Activated CD8-positive, alpha-beta memory T cell treated with anti-CD3 and anti-CD28 coated beads, Interleukin-2, amount 10 ng/mL, durations not matched to agents 7 days and 5 days (primary cell): ENCODE data around the gene MYO19. TPM values are rescaled to one million over a fixed set of nuclear protein-coding genes. Genes with fewer than 3 reads are reported as not detected.
"Not testable (repeated sequence)": the region's sequence is repeated elsewhere in the genome, so short reads cannot be mapped to it uniquely, and the experiment has no call there.

Experiments
- ATAC-seq: fragments of 150-1000 bp; cut with Tn5 transposase; one replicate; pipeline ENCODE4 v1.10.0; 2021; ENCODE audit warnings: moderate library complexity
- CTCF ChIA-PET: fragments of 350-600 bp; sonication (Branson Sonifier 250); formaldehyde crosslinking; loops from one replicate; lab custom pipeline; 2021; ENCODE audit warnings: antibody characterized with exemption; lab: Charles Lee
- DNase-seq: peaks from one replicate; pipeline ENCODE4 v3.0.0-alpha.2; 2020
- H3K27ac Mint-ChIP-seq: one replicate; pipeline ENCODE4 v1.8.0; 2021; ENCODE audit warnings: mild to moderate bottlenecking, mixed read lengths
- H3K27me3 Mint-ChIP-seq: one replicate; pipeline ENCODE4 v1.8.0; 2021; ENCODE audit warnings: mixed read lengths
- H3K36me3 Mint-ChIP-seq: one replicate; pipeline ENCODE4 v1.8.0; 2021; ENCODE audit warnings: mild to moderate bottlenecking, mixed read lengths
- H3K4me1 Mint-ChIP-seq: one replicate; pipeline ENCODE4 v1.8.0; 2021; ENCODE audit warnings: mixed read lengths
- H3K4me3 Mint-ChIP-seq: one replicate; pipeline ENCODE4 v1.8.0; 2021; ENCODE audit warnings: mild to moderate bottlenecking, moderate library complexity, mixed read lengths
- H3K9me3 Mint-ChIP-seq: one replicate; pipeline ENCODE4 v1.8.0; 2022; ENCODE audit warnings: low read depth, mixed read lengths
- total RNA-seq, 2 experiments: library from RNA; stranded (reverse); gene quantifications; one replicate each; pipeline ENCODE4 v1.2.3, GENCODE V29; 2021

Gene MYO19
- total RNA-seq, 2 experiments from 2014 or later: 140 to 161 TPM

DNA sequence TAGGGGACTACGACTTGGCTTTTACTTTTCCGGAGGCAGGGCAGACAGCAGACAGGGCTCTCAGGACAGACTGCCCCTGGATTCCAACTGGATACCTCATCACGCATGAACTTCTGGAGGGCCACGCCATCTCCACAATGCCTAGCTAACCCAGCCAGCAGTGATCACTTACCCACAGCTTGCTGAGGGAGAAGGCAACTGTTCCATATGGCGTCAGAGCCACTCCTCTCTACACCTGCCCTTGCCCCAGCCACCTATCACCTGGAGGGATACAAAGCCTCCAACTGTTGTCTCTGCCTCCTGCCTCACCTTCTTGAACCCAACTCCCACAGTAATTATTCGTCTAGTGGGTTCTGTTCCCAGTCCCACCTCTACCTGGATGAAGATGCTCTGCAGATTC is 8.8 kb downstream of the MYO19 start:
- Mint-ChIP-seq H3K9me3 (no peaks in the 10 kb centered on the region), H3K36me3 (peaks cover 51% of the 10 kb centered on the region), H3K27me3 (no peaks in the 10 kb centered on the region), H3K4me1 (peaks cover 21% of the 10 kb centered on the region), H3K4me3 (no peak overlapping the region), H3K27ac (no peak overlapping the region)
- CTCF ChIA-PET: no interaction called here
- peak; percentile 31 for DNase-seq
- ATAC-seq: no peak

DNA sequence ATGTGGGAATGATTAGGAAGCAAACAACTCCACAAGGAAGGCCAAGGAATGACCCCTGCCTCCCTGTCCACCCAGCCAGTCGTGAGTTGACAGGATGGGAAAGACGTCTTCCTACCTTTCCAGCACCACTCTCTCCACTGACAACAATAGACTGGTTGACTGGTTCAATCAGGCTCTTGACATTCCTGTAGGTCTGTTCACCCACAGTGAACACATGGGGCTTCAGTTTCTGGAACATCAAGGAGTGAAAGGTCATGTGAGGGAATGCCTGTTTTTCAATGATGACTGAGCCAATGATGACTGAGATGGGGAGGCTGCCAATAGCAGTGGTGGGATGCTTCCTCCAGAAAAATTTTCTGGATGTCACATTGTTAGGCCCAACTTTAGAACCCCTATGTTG is 9.6 kb downstream of the MYO19 start:
- CTCF ChIA-PET: no interaction called here
- ATAC-seq (no peak), DNase-seq (peak; percentile 31)
- Mint-ChIP-seq H3K4me1 (peaks cover 21% of the 10 kb centered on the region), H3K27ac (no peak overlapping the region), H3K9me3 (no peaks in the 10 kb centered on the region), H3K27me3 (no peaks in the 10 kb centered on the region), H3K36me3 (peaks cover 57% of the 10 kb centered on the region), H3K4me3 (no peak overlapping the region)

DNA sequence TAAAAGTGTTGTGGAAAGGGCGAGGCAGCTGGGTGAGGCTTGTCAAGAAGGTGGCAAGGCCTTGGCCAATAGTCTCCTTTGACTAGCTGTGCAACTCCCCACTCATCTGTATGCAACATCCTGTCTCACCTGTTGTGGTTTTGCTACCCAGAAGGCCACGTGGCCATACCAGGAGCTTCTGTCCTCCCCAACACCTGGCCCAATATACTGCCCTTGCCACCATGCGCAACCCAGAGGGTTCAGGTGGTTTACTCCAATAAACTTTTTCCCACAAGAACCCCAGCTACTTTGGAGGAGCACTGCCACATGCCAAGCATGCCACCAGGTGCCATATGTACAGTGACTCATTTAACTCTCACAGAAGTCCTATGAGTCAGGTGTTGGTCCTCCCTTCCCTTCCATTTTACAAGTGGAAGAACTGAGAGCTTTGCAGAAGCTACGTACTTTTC is 10.2 kb downstream of the MYO19 start:
- Mint-ChIP-seq H3K4me1 (peaks cover 21% of the 10 kb centered on the region), H3K9me3 (no peaks in the 10 kb centered on the region), H3K27me3 (no peaks in the 10 kb centered on the region), H3K4me3 (no peak overlapping the region), H3K27ac (peak overlapping the region; percentile 62), H3K36me3 (peaks cover 54% of the 10 kb centered on the region)
- CTCF ChIA-PET: interaction anchor here (1.9 kb wide), 1 partner anchor 10 kb away, joined by 9 read pairs; the partner anchor contains the start of genes MYO19 and PIGW
- DNase-seq: no peak
- no peak for ATAC-seq

DNA sequence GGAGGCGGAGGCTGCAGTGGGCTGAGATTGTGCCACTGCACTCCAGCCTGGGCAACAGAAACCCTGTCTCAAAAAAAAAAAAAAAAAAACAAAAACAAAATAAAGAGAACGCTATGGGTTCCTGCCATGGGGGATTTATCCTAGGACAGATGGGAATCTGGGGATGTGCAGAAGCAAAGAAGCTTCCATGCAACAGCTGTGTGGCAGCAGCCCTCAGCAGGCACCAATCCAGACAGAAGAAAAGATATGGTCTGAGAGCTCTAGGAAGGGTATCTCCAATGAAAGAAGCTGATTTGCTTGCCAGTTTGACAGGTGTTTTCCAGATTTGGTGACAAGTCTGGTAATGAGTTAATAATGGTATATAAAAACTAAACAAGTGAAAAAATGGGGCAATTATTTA is 11.6 kb downstream of the MYO19 start:
- DNase-seq: no peak
- Mint-ChIP-seq H3K27ac (no peak overlapping the region), H3K27me3 (no peaks in the 10 kb centered on the region), H3K36me3 (peaks cover 58% of the 10 kb centered on the region), H3K4me3 (no peak overlapping the region), H3K4me1 (peaks cover 19% of the 10 kb centered on the region), H3K9me3 (no peaks in the 10 kb centered on the region)
- no peak for ATAC-seq
- CTCF ChIA-PET: interaction anchor here (0.6 to 1.9 kb wide), 3 partner anchors 9 to 374 kb away, joined by 3 to 9 read pairs (median 3); partner anchors contain the start of genes MYO19 and PIGW

DNA sequence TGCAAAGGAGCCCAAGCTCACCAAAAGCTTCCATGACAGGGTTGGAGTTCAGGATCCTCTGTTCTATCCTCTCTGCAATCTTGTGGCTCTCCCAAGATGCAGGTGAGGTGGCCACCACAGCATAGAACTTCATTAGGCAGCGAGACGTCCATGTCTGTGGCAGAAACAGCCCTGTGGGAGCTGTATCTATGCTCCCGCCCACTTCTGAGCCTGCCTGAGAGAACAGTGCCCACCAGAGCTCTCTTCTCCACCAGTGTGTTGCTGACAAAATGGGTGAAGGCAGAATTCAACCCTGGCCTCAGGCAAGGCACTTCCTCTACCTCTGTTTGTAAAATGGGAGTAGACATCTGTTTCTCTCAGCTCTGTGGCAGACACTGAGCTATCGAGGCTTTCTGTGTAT is 18.8 kb downstream of the MYO19 start:
- Mint-ChIP-seq H3K36me3 (peaks cover 26% of the 10 kb centered on the region), H3K27ac (no peak overlapping the region), H3K9me3 (no peaks in the 10 kb centered on the region), H3K4me1 (peaks cover 1% of the 10 kb centered on the region), H3K4me3 (no peak overlapping the region), H3K27me3 (no peaks in the 10 kb centered on the region)
- CTCF ChIA-PET: interaction anchor here (1.0 to 1.3 kb wide), 2 partner anchors 32 to 367 kb away, joined by 3 to 4 read pairs; no protein-coding TSS in a partner anchor
- ATAC-seq (no peak), DNase-seq (no peak)

DNA sequence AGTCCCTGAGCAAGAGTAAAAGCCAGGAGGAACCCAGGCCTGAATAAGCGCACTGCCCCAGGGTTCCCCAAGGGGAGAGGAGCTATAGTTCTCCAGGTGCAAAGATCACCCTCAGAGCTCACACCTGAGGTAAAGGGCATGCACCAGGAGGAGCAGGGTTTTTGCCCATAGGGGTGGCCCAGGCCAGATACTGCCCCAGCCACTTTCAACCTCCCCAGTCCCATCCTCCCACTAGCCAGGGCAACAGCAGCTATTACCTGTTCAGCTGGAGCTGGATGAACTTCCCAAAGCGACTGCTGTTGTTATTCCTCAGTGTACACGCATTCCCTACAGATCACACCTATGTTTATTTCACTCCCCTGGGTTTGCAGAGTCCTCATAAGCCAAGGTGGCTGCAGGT is 19.8 kb downstream of the MYO19 start:
- ATAC-seq: no peak
- Mint-ChIP-seq H3K27ac (no peak overlapping the region), H3K9me3 (no peaks in the 10 kb centered on the region), H3K4me3 (no peak overlapping the region), H3K27me3 (no peaks in the 10 kb centered on the region), H3K4me1 (peaks cover 1% of the 10 kb centered on the region), H3K36me3 (peaks cover 19% of the 10 kb centered on the region)
- DNase-seq: no peak
- CTCF ChIA-PET: no interaction called here

DNA sequence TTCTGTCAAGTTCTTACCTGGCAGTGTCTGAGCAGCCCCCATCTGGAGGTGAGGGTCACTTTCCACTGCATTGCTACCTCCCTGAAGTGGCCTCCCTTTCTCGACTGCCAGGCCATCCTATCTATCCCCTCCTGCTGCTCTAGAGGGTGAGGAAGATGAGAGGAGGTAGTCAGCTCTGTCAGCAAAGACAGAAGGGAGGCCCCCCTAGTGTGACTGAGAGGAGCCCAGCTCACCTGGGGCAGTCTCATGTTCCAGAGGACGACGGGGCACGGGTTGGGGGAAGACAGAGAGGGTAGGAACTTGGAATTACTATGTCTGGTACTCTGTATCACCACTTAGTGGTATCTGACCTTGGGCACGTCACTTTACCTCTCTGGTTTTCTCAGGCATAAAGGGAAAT is 22.0 kb downstream of the MYO19 start:
- Mint-ChIP-seq H3K27me3 (no peaks in the 10 kb centered on the region), H3K9me3 (no peaks in the 10 kb centered on the region), H3K36me3 (peaks cover 12% of the 10 kb centered on the region), H3K4me3 (no peak overlapping the region), H3K4me1 (no peaks in the 10 kb centered on the region), H3K27ac (no peak overlapping the region)
- ATAC-seq: peak; percentile 23
- DNase-seq: no peak
- CTCF ChIA-PET: no interaction called here

DNA sequence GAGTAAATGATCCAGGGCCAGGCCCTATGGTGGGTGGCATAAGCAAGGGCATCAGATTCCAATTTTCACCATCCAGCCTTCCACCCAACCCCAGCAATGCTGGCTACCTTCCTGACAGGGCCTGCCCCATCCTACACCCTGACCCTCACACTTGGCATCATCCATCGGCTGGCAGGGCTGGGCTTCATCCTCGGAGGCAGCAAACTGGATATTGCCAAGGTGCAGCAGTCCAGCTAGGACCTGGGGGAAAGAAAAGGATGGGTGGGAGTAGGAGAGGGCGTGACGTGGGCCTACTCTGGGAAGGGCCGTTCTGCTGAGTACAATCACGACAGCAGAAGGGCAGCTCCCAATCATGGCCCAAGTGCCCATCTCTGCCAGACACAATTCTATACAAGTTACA is 23.5 kb downstream of the MYO19 start:
- ATAC-seq (no peak), DNase-seq (no peak)
- Mint-ChIP-seq H3K36me3 (peaks cover 13% of the 10 kb centered on the region), H3K4me3 (no peak overlapping the region), H3K4me1 (no peaks in the 10 kb centered on the region), H3K27ac (no peak overlapping the region), H3K27me3 (no peaks in the 10 kb centered on the region), H3K9me3 (no peaks in the 10 kb centered on the region)
- CTCF ChIA-PET: no interaction called here

DNA sequence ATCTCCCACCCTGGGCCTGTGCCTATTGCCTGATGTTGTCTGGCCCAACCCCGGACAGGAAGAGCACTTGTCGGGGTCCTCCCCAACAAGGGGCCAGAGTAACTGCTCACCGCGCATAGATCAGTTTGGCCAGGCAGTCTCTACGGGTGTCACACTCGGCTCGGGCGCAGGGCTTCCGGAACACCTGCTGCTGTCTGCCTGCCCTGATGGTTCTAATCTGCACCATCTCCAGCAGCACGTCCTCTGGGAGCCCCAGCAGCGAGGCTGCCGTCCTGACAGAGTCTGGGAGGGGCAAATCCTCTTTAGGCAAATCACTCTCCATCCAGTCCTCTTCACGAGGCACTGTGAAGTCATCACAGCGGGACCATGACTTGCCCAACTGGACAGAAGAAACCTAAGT is 24.0 kb downstream of the MYO19 start:
- DNase-seq (no peak), ATAC-seq (no peak)
- Mint-ChIP-seq H3K27ac (no peak overlapping the region), H3K27me3 (no peaks in the 10 kb centered on the region), H3K4me1 (no peaks in the 10 kb centered on the region), H3K9me3 (no peaks in the 10 kb centered on the region), H3K4me3 (no peak overlapping the region), H3K36me3 (peaks cover 16% of the 10 kb centered on the region)
- CTCF ChIA-PET: no interaction called here

DNA sequence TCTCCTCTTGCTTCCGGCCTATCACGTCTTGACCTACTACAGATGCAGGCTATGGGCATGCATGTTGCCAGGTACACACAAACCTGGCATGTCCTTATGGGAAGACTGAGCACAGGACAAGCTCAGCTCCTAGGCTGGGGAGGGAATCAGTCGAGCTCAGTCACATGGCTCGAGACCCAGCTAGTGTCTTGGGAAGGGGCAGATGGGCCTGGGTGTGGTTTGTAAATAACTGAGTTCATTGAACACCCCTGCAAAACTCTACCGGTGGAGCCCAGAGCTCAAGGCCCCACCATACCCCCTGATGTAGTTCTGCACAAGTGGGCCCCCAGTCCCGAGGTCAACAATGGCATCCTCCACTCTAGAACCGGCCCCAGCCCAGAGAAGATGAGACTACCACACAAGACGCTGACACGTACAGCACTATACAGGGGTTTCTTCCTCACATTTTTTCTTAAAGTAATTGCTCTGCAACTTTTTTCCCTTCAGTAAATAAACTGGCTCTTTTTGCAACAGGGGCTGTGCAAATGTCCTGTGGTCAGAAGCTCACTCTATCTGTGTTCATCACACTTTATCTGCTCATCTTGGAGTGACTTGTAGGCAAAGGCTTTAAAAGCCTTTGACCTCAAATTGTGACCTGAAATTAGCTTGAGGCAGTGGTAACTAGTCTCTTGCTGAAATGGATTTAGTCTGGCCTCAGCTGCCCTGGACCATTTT is 25.2 kb downstream of the MYO19 start:
- no peaks in the 10 kb centered on the region for H3K27me3 Mint-ChIP-seq
- DNase-seq: no peak
- H3K27ac Mint-ChIP-seq: no peak overlapping the region
- H3K36me3 Mint-ChIP-seq: peaks cover 15% of the 10 kb centered on the region
- CTCF ChIA-PET: no interaction called here
- no peak for ATAC-seq
- H3K4me3 Mint-ChIP-seq: no peak overlapping the region
- no peaks in the 10 kb centered on the region for H3K4me1 Mint-ChIP-seq
- H3K9me3 Mint-ChIP-seq: no peaks in the 10 kb centered on the region

DNA sequence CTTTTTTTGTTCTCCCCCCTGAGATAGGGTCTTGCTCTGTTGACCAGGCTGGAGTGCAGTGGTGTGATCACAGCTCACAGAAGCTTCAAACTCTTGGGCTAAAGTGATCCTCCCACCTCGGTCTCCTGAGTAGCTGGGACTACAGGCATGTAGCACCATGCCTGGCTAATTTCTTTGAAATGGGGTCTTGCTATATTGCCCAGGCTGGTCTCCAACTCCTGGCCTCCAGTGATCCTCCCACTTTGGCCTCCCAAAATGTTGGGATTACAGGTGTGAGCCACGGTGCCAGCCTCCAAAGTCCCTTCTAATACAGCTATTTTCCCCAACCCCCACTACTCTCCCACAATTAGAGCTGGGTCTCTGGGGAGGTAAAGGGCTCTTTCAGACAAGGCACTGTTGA is 26.2 kb downstream of the MYO19 start:
- ATAC-seq, H3K9me3 Mint-ChIP-seq, H3K4me1 Mint-ChIP-seq, H3K27ac Mint-ChIP-seq, H3K27me3 Mint-ChIP-seq, DNase-seq, CTCF ChIA-PET, H3K4me3 Mint-ChIP-seq: not testable (repeated sequence)
- H3K36me3 Mint-ChIP-seq: peaks cover 22% of the 10 kb centered on the region

DNA sequence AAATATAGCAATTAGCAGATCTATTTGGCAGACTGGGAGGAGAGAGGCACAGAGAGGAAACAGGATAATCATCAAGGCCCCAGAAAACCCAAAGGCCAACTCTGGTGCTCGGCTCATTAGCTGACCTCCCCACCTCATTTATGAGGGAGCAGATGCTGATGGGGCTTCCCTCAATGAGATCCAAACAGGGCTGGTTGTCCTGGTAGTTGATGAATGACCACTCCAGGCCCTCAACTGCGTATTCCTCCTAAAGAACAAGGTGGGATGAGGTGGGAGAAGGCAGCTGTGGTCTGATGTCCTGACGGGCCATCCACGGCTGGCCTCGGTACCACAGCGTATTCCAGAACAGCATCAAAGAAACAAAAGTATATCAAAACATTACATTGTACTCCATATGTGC is 27.4 kb downstream of the MYO19 start:
- Mint-ChIP-seq H3K4me3 (no peak overlapping the region), H3K36me3 (peaks cover 25% of the 10 kb centered on the region), H3K9me3 (no peaks in the 10 kb centered on the region), H3K27me3 (no peaks in the 10 kb centered on the region), H3K4me1 (peaks cover 4% of the 10 kb centered on the region), H3K27ac (no peak overlapping the region)
- ATAC-seq (no peak), DNase-seq (no peak)
- CTCF ChIA-PET: interaction anchor here (1.1 kb wide), 1 partner anchor 24 kb away, joined by 3 read pairs; no protein-coding TSS in a partner anchor

DNA sequence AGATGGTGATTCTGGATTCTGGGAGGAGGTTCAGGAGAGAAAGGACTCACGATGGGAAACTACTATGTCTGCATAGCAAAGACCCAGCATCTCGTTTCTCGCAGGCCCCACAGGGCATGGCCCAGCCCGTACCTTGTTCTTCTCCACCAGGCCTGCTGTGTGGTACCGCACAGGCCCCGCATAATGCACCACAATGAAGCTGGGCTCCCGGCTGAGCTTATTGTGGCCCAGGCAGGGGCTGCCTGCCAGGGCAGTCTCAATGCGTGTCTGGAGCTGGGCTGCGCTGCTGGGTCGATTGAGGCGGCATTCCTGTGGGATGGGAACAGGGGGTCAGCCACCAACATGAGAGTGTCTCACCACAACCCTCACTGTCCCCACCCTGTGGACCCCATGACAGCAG is 27.8 kb downstream of the MYO19 start:
- CTCF ChIA-PET: no interaction called here
- no peaks in the 10 kb centered on the region for H3K9me3 Mint-ChIP-seq

DNA sequence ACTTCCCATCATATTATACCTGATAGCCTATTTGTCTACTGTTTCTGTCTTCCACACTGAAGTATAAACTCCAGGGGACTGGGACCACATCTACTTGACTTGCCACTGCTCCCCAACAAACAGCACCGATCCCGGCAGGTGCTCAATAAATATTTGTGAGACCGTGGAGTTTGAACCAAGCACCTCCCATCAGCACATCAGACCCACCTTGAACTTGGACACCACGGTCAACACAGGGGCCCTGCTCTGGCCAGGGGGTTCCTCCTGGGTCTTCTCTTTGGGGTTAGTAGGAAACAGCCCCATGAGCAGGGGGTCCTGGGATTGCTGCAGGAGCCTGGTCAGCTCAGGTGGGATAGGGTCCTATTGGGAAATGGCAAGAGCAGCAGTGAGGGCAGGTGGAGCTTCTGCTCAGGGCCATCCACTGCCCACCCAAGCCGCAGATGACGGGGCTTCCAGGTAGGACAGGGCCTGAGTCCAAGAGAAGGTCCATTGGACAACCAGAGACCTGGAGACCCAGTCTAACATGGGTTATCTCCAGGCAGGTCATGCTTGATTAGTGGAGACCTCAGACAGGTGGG is 28.3 kb downstream of the MYO19 start:
- H3K9me3 Mint-ChIP-seq: no peaks in the 10 kb centered on the region
- H3K4me3 Mint-ChIP-seq: no peak overlapping the region
- DNase-seq (no peak), ATAC-seq (no peak)
- H3K36me3 Mint-ChIP-seq: peaks cover 25% of the 10 kb centered on the region
- peaks cover 4% of the 10 kb centered on the region for H3K4me1 Mint-ChIP-seq
- CTCF ChIA-PET: no interaction called here
- H3K27me3 Mint-ChIP-seq: no peaks in the 10 kb centered on the region
- H3K27ac Mint-ChIP-seq: no peak overlapping the region

More for the DNA sequence above, 27.8 kb downstream of the MYO19 start:
- ATAC-seq (no peak), DNase-seq (no peak)
- Mint-ChIP-seq H3K27me3 (no peaks in the 10 kb centered on the region), H3K27ac (no peak overlapping the region), H3K4me1 (peaks cover 4% of the 10 kb centered on the region), H3K4me3 (no peak overlapping the region), H3K36me3 (peaks cover 25% of the 10 kb centered on the region)
